Liver (tissue), 3 donors: ENCODE measurements around the gene C14orf119.

ENCODE experiments used
- EGR1 ChIP-seq, 2 donors: IDR thresholded peaks; 2 replicates each; pipeline ENCODE4 v1.6.1; 2016 to 2018; ENCODE audit warnings: antibody characterized with exemption in 2 of 2, low read depth in 2 of 2
- HNF4A ChIP-seq, 2 donors: conservative IDR thresholded peaks; 2 replicates each; pipeline ENCODE4 v1.6.1; 2016; ENCODE audit warnings: antibody characterized with exemption in 2 of 2, mild to moderate bottlenecking in 2 of 2
- JUND ChIP-seq, 2 donors: IDR thresholded peaks; 2 replicates each; pipeline ENCODE4 v1.6.1; 2016; ENCODE audit warnings: antibody characterized with exemption in 2 of 2
- RAD21 ChIP-seq, 2 donors: IDR thresholded peaks; 2 replicates each; pipeline ENCODE4 v1.6.1; 2016; ENCODE audit warnings: antibody characterized with exemption in 2 of 2, mild to moderate bottlenecking in 2 of 2
- SP1 ChIP-seq: IDR thresholded peaks from 2 replicates; pipeline ENCODE4 v1.6.1; 2018; ENCODE audit warnings: antibody characterized with exemption, mild to moderate bottlenecking
- TAF1 ChIP-seq: conservative IDR thresholded peaks from 2 replicates; pipeline ENCODE4 v1.6.1; 2016; ENCODE audit warnings: antibody characterized with exemption, mild to moderate bottlenecking
- YY1 ChIP-seq: IDR thresholded peaks from 2 replicates; pipeline ENCODE4 v1.6.1; 2016; ENCODE audit warnings: antibody characterized with exemption, mild to moderate bottlenecking
- TF ChIP-seq, protein P1 (sequence below): IDR thresholded peaks from 2 replicates; pipeline ENCODE4 v1.6.1; 2016; ENCODE audit warnings: antibody characterized with exemption, mild to moderate bottlenecking
- TF ChIP-seq, protein P2 (sequence below): fragments of 150-350 bp; IDR thresholded peaks from 2 replicates; pipeline ENCODE4 v1.5.1; 2017; ENCODE audit warnings: improper control_type of control experiment, low read depth, low read length; ENCODE audit not compliant: missing input control
- TF ChIP-seq, protein P3 (sequence below): IDR thresholded peaks from 2 replicates; pipeline ENCODE4 v1.6.1; 2016; ENCODE audit warnings: antibody characterized with exemption
- TF ChIP-seq, protein P4 (sequence below): IDR thresholded peaks from 2 replicates; pipeline ENCODE4 v1.6.1; 2016; ENCODE audit warnings: antibody characterized with exemption
- donor health status: healthy.
- donor health status: healthy.

DNA sequence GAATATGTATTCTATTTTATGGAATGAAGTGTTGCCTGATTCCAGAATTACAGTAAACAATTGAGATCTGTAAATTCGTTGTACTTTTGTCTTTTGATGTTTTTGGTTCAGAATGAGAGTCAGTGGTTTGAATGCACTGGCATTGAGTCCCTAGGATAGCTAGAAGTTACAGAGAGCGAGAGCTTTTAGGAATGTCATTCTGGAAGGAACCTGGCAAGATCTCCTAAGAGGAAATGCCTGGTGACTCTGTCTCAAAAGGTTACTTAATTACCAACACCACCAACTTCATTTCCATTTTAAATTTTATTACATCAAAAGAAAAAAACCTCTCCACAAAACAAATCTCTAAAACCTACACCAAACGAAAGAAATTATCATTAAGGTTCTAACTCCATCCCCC, 29.7 kb downstream of the C14orf119 start:
- TF ChIP-seq TAF1 (no peak), JUND (IDR thresholded peaks at IDR 0.05) (no peak), YY1 (no peak), EGR1 (IDR thresholded peaks at IDR 0.05; ENCODE audit: low read depth in 2 of 2) (no peak), RAD21 (IDR thresholded peaks at IDR 0.05) (no peak), SP1 (no peak), HNF4A (conservative IDR thresholded peaks at IDR 0.05) (no peak)
- TF ChIP-seq, protein P1, sequence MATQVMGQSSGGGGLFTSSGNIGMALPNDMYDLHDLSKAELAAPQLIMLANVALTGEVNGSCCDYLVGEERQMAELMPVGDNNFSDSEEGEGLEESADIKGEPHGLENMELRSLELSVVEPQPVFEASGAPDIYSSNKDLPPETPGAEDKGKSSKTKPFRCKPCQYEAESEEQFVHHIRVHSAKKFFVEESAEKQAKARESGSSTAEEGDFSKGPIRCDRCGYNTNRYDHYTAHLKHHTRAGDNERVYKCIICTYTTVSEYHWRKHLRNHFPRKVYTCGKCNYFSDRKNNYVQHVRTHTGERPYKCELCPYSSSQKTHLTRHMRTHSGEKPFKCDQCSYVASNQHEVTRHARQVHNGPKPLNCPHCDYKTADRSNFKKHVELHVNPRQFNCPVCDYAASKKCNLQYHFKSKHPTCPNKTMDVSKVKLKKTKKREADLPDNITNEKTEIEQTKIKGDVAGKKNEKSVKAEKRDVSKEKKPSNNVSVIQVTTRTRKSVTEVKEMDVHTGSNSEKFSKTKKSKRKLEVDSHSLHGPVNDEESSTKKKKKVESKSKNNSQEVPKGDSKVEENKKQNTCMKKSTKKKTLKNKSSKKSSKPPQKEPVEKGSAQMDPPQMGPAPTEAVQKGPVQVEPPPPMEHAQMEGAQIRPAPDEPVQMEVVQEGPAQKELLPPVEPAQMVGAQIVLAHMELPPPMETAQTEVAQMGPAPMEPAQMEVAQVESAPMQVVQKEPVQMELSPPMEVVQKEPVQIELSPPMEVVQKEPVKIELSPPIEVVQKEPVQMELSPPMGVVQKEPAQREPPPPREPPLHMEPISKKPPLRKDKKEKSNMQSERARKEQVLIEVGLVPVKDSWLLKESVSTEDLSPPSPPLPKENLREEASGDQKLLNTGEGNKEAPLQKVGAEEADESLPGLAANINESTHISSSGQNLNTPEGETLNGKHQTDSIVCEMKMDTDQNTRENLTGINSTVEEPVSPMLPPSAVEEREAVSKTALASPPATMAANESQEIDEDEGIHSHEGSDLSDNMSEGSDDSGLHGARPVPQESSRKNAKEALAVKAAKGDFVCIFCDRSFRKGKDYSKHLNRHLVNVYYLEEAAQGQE, result no peak
- TF ChIP-seq, protein P2, sequence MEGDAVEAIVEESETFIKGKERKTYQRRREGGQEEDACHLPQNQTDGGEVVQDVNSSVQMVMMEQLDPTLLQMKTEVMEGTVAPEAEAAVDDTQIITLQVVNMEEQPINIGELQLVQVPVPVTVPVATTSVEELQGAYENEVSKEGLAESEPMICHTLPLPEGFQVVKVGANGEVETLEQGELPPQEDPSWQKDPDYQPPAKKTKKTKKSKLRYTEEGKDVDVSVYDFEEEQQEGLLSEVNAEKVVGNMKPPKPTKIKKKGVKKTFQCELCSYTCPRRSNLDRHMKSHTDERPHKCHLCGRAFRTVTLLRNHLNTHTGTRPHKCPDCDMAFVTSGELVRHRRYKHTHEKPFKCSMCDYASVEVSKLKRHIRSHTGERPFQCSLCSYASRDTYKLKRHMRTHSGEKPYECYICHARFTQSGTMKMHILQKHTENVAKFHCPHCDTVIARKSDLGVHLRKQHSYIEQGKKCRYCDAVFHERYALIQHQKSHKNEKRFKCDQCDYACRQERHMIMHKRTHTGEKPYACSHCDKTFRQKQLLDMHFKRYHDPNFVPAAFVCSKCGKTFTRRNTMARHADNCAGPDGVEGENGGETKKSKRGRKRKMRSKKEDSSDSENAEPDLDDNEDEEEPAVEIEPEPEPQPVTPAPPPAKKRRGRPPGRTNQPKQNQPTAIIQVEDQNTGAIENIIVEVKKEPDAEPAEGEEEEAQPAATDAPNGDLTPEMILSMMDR, result no peak
- TF ChIP-seq, protein P3, sequence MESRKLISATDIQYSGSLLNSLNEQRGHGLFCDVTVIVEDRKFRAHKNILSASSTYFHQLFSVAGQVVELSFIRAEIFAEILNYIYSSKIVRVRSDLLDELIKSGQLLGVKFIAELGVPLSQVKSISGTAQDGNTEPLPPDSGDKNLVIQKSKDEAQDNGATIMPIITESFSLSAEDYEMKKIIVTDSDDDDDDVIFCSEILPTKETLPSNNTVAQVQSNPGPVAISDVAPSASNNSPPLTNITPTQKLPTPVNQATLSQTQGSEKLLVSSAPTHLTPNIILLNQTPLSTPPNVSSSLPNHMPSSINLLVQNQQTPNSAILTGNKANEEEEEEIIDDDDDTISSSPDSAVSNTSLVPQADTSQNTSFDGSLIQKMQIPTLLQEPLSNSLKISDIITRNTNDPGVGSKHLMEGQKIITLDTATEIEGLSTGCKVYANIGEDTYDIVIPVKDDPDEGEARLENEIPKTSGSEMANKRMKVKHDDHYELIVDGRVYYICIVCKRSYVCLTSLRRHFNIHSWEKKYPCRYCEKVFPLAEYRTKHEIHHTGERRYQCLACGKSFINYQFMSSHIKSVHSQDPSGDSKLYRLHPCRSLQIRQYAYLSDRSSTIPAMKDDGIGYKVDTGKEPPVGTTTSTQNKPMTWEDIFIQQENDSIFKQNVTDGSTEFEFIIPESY, result no peak
- TF ChIP-seq, protein P4, sequence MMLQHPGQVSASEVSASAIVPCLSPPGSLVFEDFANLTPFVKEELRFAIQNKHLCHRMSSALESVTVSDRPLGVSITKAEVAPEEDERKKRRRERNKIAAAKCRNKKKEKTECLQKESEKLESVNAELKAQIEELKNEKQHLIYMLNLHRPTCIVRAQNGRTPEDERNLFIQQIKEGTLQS, result no peak
